Measurements from ENCODE around the gene ABHD16A. TPM values are rescaled to one million over a fixed set of nuclear protein-coding genes. Genes with fewer than 3 reads are reported as not detected.

The ABHD16A gene
- total RNA-seq, 2 experiments from 2014 or later: 33.3 to 35.8 TPM

Other genes starting within 250 kb of the ABHD16A start
- gene MICB, start 205.2 kb downstream of the ABHD16A start, total RNA-seq: 10 to 100 TPM; 17.7 to 18.5 TPM
- gene MCCD1, start 174.4 kb downstream of the ABHD16A start, total RNA-seq: not detected
- 100 to 1,000 TPM; 570 to 580 TPM for gene DDX39B, start 161.3 kb downstream of the ABHD16A start, total RNA-seq
- gene ATP6V1G2, start 156.7 kb downstream of the ABHD16A start, total RNA-seq: 1 to 10 TPM; 1.0 to 1.5 TPM
- gene NFKBIL1, start 155.7 kb downstream of the ABHD16A start, total RNA-seq: 10 to 100 TPM; 10.6 TPM
- gene LTA, start 131.0 kb downstream of the ABHD16A start, total RNA-seq: 100 to 1,000 TPM; 328 to 335 TPM
- gene TNF, start 127.8 kb downstream of the ABHD16A start, total RNA-seq: 100 to 1,000 TPM; 114 to 115 TPM
- 100 to 1,000 TPM; 273 TPM for gene LTB, start 120.9 kb downstream of the ABHD16A start, total RNA-seq
- 10 to 100 TPM; 29.1 TPM for gene LST1, start 117.0 kb downstream of the ABHD16A start, total RNA-seq
- 10 to 100 TPM; 28.7 to 31.2 TPM for gene NCR3, start 110.3 kb downstream of the ABHD16A start, total RNA-seq
- gene AIF1, start 88.1 kb downstream of the ABHD16A start, total RNA-seq: 100 to 1,000 TPM; 150 to 157 TPM
- 100 to 1,000 TPM; 244 to 252 TPM for gene PRRC2A, start 82.6 kb downstream of the ABHD16A start, total RNA-seq
- 100 to 1,000 TPM; 244 to 246 TPM for gene BAG6, start 50.7 kb downstream of the ABHD16A start, total RNA-seq
- 1 to 10 TPM; 5.1 to 5.7 TPM for gene APOM, start 47.4 kb downstream of the ABHD16A start, total RNA-seq
- 10 to 100 TPM; 10.8 to 11.1 TPM for gene C6orf47, start 42.5 kb downstream of the ABHD16A start, total RNA-seq
- gene GPANK1, start 38.3 kb downstream of the ABHD16A start, total RNA-seq: 10 to 100 TPM; 33.3 to 37.0 TPM
- gene CSNK2B, start 37.2 kb downstream of the ABHD16A start, total RNA-seq: 100 to 1,000 TPM; 297 to 307 TPM
- 10 to 100 TPM; 17.6 to 21.4 TPM for gene LY6G5B, start 33.3 kb downstream of the ABHD16A start, total RNA-seq
- 1 to 10 TPM; 2.3 to 2.4 TPM for gene LY6G5C, start 22.3 kb downstream of the ABHD16A start, total RNA-seq
- not detected for gene LY6G6F, start 3.5 kb upstream of the ABHD16A start, total RNA-seq
- gene LY6G6D, start 12.0 kb upstream of the ABHD16A start, total RNA-seq: not detected
- gene LY6G6C, start 18.4 kb upstream of the ABHD16A start, total RNA-seq: not detected
- gene MPIG6B, start 20.0 kb upstream of the ABHD16A start, total RNA-seq: under 1 TPM; 0.16 to 0.56 TPM
- gene DDAH2, start 26.0 kb upstream of the ABHD16A start, total RNA-seq: 1 to 10 TPM; 3.5 to 3.8 TPM
- gene CLIC1, start 33.2 kb upstream of the ABHD16A start, total RNA-seq: 100 to 1,000 TPM; 328 to 329 TPM
- 10 to 100 TPM; 48.1 to 53.4 TPM for gene MSH5, start 36.7 kb upstream of the ABHD16A start, total RNA-seq
- gene SAPCD1, start 59.3 kb upstream of the ABHD16A start, total RNA-seq: 1 to 10 TPM; 7.6 to 9.5 TPM
- 1 to 10 TPM; 1.6 to 1.7 TPM for gene VWA7, start 74.0 kb upstream of the ABHD16A start, total RNA-seq
- 100 to 1,000 TPM; 176 to 181 TPM for gene VARS1, start 92.4 kb upstream of the ABHD16A start, total RNA-seq
- gene LSM2, start 103.6 kb upstream of the ABHD16A start, total RNA-seq: 100 to 1,000 TPM; 145 TPM
- gene HSPA1L, start 112.0 kb upstream of the ABHD16A start, total RNA-seq: 1 to 10 TPM; 1.2 to 1.5 TPM
- gene HSPA1A, start 112.2 kb upstream of the ABHD16A start, total RNA-seq: 10 to 100 TPM; 24.3 to 24.8 TPM
- 10 to 100 TPM; 21.6 to 24.3 TPM for gene HSPA1B, start 124.4 kb upstream of the ABHD16A start, total RNA-seq
- gene NEU1, start 159.5 kb upstream of the ABHD16A start, total RNA-seq: 10 to 100 TPM; 12.4 to 12.9 TPM
- gene SLC44A4, start 175.7 kb upstream of the ABHD16A start, total RNA-seq: under 1 TPM in 1 of 2 experiments, not detected in 1; 0.30 TPM
- 10 to 100 TPM; 63.4 to 64.0 TPM for gene EHMT2, start 194.4 kb upstream of the ABHD16A start, total RNA-seq
- 1 to 10 TPM; 3.1 to 3.2 TPM for gene ZBTB12, start 198.8 kb upstream of the ABHD16A start, total RNA-seq
- gene C2, start 224.4 kb upstream of the ABHD16A start, total RNA-seq: 1 to 10 TPM in 1 of 2 experiments, under 1 TPM in 1; 0.42 to 1.6 TPM
- gene CFB, start 242.8 kb upstream of the ABHD16A start, total RNA-seq: under 1 TPM; 0.52 to 0.82 TPM